CD14-positive monocyte (primary cell): ENCODE results near the gene PRMT9. TPM values are rescaled to one million over a fixed set of nuclear protein-coding genes. Genes with fewer than 3 reads are reported as not detected.

Experiments
- DNase-seq, 3 donors: peaks; one replicate each; pipeline ENCODE4 v3.0.0-alpha.2; 2011 to 2022
- H2AFZ ChIP-seq: 2 replicates; pipeline ENCODE4 v1.6.0; 2012; ENCODE audit warnings: mild to moderate bottlenecking, low read depth, low read length, inconsistent platforms; ENCODE audit not compliant: insufficient read depth, poor library complexity, severe bottlenecking
- H3K27ac ChIP-seq, 2 donors: 1 replicate in 1 of 2; 2 replicates in 1 of 2; pipeline ENCODE4 v1.5.1; 2012 to 2013; ENCODE audit warnings: low read length in 2 of 2, control low read depth in 1 of 2, inconsistent platforms in 1 of 2, low read depth in 1 of 2, mild to moderate bottlenecking in 1 of 2
- H3K27me3 ChIP-seq, 2 donors: one replicate each; pipeline versions ENCODE4 v1.6.0 to v1.6.1; 2011 to 2013; ENCODE audit warnings: low read length in 2 of 2; ENCODE audit not compliant: control insufficient read depth in 2 of 2, insufficient read depth in 2 of 2
- H3K36me3 ChIP-seq, 2 donors: replicated peaks in 1 of 2; 1 replicate in 1 of 2; 2 replicates in 1 of 2; pipeline versions ENCODE4 v1.5.1 to v1.6.1; 2012 to 2013; ENCODE audit warnings: low read length in 2 of 2, control low read depth in 1 of 2, inconsistent platforms in 1 of 2, mild to moderate bottlenecking in 1 of 2; ENCODE audit not compliant: insufficient read depth in 2 of 2, control insufficient read depth in 1 of 2
- H3K4me1 ChIP-seq, 2 donors: 1 replicate in 1 of 2; 2 replicates in 1 of 2; pipeline versions ENCODE4 v1.5.1 to v1.6.1; 2012 to 2013; ENCODE audit warnings: low read length in 2 of 2, control low read depth in 1 of 2, inconsistent platforms in 1 of 2, mild to moderate bottlenecking in 1 of 2, moderate library complexity in 1 of 2; ENCODE audit not compliant: insufficient read depth in 2 of 2, control insufficient read depth in 1 of 2
- H3K4me2 ChIP-seq: replicated peaks from 2 replicates; pipeline ENCODE3; 2012; ENCODE audit warnings: low read length, moderate library complexity, mild to moderate bottlenecking; ENCODE audit not compliant: poor library complexity, severe bottlenecking; ENCODE audit errors: extremely low read depth
- H3K4me3 ChIP-seq, 3 experiments: fragments of 200-600 bp in 1 of 3; sonication (generic) in 1 of 3; replicated peaks in 1 of 3; 1 replicate in 2 of 3; 2 replicates in 1 of 3; pipeline ENCODE4 v1.5.1; 2011 to 2013; ENCODE audit warnings: low read length in 3 of 3, mild to moderate bottlenecking in 3 of 3, control low read depth in 2 of 3, low read depth in 2 of 3, inconsistent platforms in 1 of 3, moderate library complexity in 1 of 3
- H3K79me2 ChIP-seq: 2 replicates; pipeline ENCODE4 v1.6.0; 2012; ENCODE audit warnings: mild to moderate bottlenecking, control low read depth, inconsistent platforms, low read length, moderate library complexity; ENCODE audit not compliant: insufficient read depth
- H3K9ac ChIP-seq: 2 replicates; pipeline ENCODE4 v1.6.0; 2017; ENCODE audit warnings: low read length, mild to moderate bottlenecking; ENCODE audit not compliant: insufficient read depth, poor library complexity, severe bottlenecking
- H3K9me3 ChIP-seq, 2 donors: replicated peaks in 1 of 2; 1 replicate in 1 of 2; 2 replicates in 1 of 2; pipeline versions ENCODE4 v1.5.1 to v1.6.1; 2012 to 2013; ENCODE audit warnings: low read length in 2 of 2, control low read depth in 1 of 2; ENCODE audit not compliant: control insufficient read depth in 1 of 2, insufficient read depth in 1 of 2
- H4K20me1 ChIP-seq: 2 replicates; pipeline ENCODE4 v1.6.0; 2012; ENCODE audit warnings: mild to moderate bottlenecking, low read length, control low read depth, moderate library complexity; ENCODE audit not compliant: insufficient read depth
- H3K27ac Mint-ChIP-seq, 7 donors: one replicate each; pipeline ENCODE4 v1.8.0; 2020; ENCODE audit warnings: mild to moderate bottlenecking in 7 of 7, mixed read lengths in 7 of 7, moderate library complexity in 6 of 7, inconsistent platforms in 2 of 7
- H3K27me3 Mint-ChIP-seq, 3 donors: one replicate each; pipeline ENCODE4 v1.8.0; 2021 to 2022; ENCODE audit warnings: low read depth in 3 of 3, mild to moderate bottlenecking in 3 of 3, mixed read lengths in 3 of 3, moderate library complexity in 3 of 3, inconsistent platforms in 1 of 3
- H3K36me3 Mint-ChIP-seq, 2 donors: one replicate each; pipeline ENCODE4 v1.8.0; 2020; ENCODE audit warnings: mixed read lengths in 2 of 2, inconsistent platforms in 1 of 2, mild to moderate bottlenecking in 1 of 2
- H3K4me1 Mint-ChIP-seq: one replicate; pipeline ENCODE4 v1.8.0; 2020; ENCODE audit warnings: mild to moderate bottlenecking, mixed read lengths
- H3K4me3 Mint-ChIP-seq, 2 donors: one replicate each; pipeline ENCODE4 v1.8.0; 2020; ENCODE audit warnings: mild to moderate bottlenecking in 2 of 2, mixed read lengths in 2 of 2, moderate library complexity in 1 of 2
- H3K9me3 Mint-ChIP-seq, 7 donors: one replicate each; pipeline ENCODE4 v1.8.0; 2020 to 2022; ENCODE audit warnings: mixed read lengths in 7 of 7, mild to moderate bottlenecking in 6 of 7, moderate library complexity in 6 of 7, inconsistent platforms in 2 of 7
- WGBS: methylation state at CpG from one replicate; pipeline ENCODE4 v1.1.5; 2013; ENCODE audit warnings: missing lambda C conversion rate; ENCODE audit not compliant: insufficient coverage; 5-methylcytosine and 5-hydroxymethylcytosine counted together
- intact Hi-C, 2 donors: fragments of 100-400 bp; cut with micrococcal nuclease; formaldehyde crosslinking; loops; one replicate each; pipeline versions ENCODE4 v1.15.0 to v1.15.1; 2023
- polyA minus RNA-seq: library from RNA; depleted of rRNA, polyadenylated mRNA; stranded (reverse); fragments of >200 nt; gene quantifications from 2 replicates; pipeline ENCODE4 v1.2.3, GENCODE V29; 2012
- polyA plus RNA-seq, 3 donors: library from polyadenylated mRNA; depleted of rRNA in 1 of 3; unstranded in 2 of 3; stranded (reverse) in 1 of 3; fragments of 300-500 nt in 2 of 3; fragments of >200 nt in 1 of 3; fragmentation: Illumina TruSeq in 2 of 3; gene quantifications; 1 replicate in 2 of 3; 2 replicates in 1 of 3; pipeline ENCODE4 v1.2.3, GENCODE V29; 2012 to 2021
- total RNA-seq, 12 experiments: library from RNA in 1 of 12; stranded (reverse) in 1 of 12; fragments of 120-200 nt in 1 of 12; gene quantifications; one replicate each; pipeline ENCODE4 v1.2.4 and lab custom pipeline; 2013 to 2026; ENCODE audit warnings: mixed read lengths in 6 of 12, inconsistent platforms in 1 of 12
- TF ChIP-seq, protein P1 (sequence below): fragments of 200-600 bp; IDR thresholded peaks from one replicate; pipeline ENCODE4 v1.8.0; 2022; ENCODE audit warnings: antibody characterized with exemption, mild to moderate bottlenecking

PRMT9 gene
- total RNA-seq (2013), result 8.5 TPM
- polyA plus RNA-seq (1 to 10 TPM; 1.6 to 4.6 (median 2.0) TPM), polyA minus RNA-seq (6.2 and 11.5 TPM in 2 replicates), total RNA-seq (lab: John Stamatoyannopoulos, UW) (6.2 to 61.1 (median 47.6) reads per million in 11 experiments)

DNA sequence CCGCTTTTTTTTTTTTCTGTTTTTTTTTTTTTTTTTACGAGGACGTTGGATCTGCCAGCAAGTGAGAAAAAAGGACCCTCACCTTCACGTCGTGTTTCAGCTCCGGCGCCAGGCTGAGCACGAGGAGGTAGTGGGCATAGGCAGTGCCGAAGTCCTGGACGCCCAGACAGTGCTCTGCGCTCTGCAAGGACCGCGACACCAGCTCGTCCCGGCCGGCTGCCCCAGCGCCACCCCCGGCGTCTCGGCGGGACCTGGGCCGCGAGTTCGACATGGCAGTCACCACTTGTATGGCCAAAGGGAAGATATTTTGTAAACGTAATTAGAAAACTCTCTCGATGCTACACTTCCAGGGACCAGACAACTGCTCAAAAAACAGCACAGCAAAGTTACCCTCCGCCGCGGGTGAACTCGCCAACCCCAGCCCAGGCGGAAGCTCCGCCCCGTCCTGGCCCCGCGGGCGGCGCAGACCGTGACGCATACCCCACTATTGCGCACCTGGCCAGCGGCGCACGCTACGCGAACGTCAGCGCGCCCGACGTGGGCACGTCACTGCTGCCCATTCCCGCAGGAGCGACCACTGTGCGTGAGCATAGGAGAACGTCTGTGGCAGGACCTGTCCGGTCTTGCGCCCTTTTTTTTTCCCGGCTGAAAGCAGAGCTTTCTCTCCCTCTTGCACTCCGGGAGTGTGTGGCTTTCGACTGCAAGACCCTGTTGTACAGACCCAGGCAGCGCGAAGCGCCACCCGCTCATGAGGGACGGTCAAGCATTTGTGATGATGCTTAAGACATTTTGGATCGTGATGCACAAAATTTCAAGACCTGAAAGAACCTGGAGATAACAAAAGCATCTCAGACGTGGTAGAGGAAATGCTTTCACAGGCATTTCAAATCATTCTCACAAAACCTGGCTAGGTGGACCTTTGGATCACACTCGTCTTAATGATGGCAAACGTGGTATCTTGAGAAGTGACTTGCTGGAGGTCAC lies at the start of gene PRMT9:
Gene PRMT9 (minus strand): TSS at position 447 of the 984 bp plus-strand sequence. CDS start 176 bp downstream, at position 271.
- TF ChIP-seq, protein P1, sequence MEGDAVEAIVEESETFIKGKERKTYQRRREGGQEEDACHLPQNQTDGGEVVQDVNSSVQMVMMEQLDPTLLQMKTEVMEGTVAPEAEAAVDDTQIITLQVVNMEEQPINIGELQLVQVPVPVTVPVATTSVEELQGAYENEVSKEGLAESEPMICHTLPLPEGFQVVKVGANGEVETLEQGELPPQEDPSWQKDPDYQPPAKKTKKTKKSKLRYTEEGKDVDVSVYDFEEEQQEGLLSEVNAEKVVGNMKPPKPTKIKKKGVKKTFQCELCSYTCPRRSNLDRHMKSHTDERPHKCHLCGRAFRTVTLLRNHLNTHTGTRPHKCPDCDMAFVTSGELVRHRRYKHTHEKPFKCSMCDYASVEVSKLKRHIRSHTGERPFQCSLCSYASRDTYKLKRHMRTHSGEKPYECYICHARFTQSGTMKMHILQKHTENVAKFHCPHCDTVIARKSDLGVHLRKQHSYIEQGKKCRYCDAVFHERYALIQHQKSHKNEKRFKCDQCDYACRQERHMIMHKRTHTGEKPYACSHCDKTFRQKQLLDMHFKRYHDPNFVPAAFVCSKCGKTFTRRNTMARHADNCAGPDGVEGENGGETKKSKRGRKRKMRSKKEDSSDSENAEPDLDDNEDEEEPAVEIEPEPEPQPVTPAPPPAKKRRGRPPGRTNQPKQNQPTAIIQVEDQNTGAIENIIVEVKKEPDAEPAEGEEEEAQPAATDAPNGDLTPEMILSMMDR, result no peak
- Histone ChIP-seq H3K4me1 (peaks cover 11 to 18% of the 10 kb centered on the region in 2 donors), H2AFZ (peak within 1 kb of the TSS; percentile 78), H4K20me1 (no peaks in the 10 kb centered on the region), H3K9ac (peak within 1 kb of the TSS; percentile 96), H3K4me2 (peak within 1 kb of the TSS; percentile 74), H3K36me3 (peaks cover 2 to 12% of the 10 kb centered on the region in 2 donors), H3K27me3 (no peaks in the 10 kb centered on the region), H3K27ac (peak within 1 kb of the TSS; percentile 81 to 95), H3K9me3 (no peaks in the 10 kb centered on the region), H3K4me3 (peak within 1 kb of the TSS; percentile 85 to 88 (median 87)), H3K79me2 (peaks cover 33% of the 10 kb centered on the region)
- Mint-ChIP-seq H3K9me3 (peaks cover 0 to 5% (median 2%) of the 10 kb centered on the region in 7 donors), H3K4me3 (peak within 1 kb of the TSS; percentile 87 to 97), H3K27me3 (peaks cover 0 to 8% (median 4%) of the 10 kb centered on the region in 3 donors), H3K36me3 (peaks cover 7 to 8% of the 10 kb centered on the region in 2 donors), H3K27ac (peak within 1 kb of the TSS; percentile 89 to 97 (median 95)), H3K4me1 (peaks cover 15% of the 10 kb centered on the region)
- DNase-seq, result peak; percentile 89 to 92 (median 89)
- intact Hi-C loops, result loop anchor here in 1 of 2 donors (5.0 kb wide), 1 partner anchor 67 kb away; the partner anchor contains the start of gene TMEM184C
- WGBS, result under 1% methylated on average over 55 of the region's 69 CpGs
